B cell (primary cell): ENCODE results near the gene PHF12.

Experiments used
- CTCF ChIP-seq: fragments of 200-600 bp; IDR thresholded peaks from one replicate; pipeline ENCODE4 v1.8.0; 2022; ENCODE audit warnings: antibody characterized with exemption, mild to moderate bottlenecking
- EZH2 ChIP-seq: IDR thresholded peaks from 2 replicates; pipeline ENCODE4 v1.6.1; 2012; ENCODE audit warnings: borderline replicate concordance, low read depth, mild to moderate bottlenecking, moderate library complexity, low read length; ENCODE audit not compliant: insufficient read depth, poor library complexity, severe bottlenecking

- TF ChIP-seq CTCF, result no peak
- no peak for TF ChIP-seq EZH2
Measured at GRCh38 chr17:28969706-28970393, 18.5 kb upstream of the PHF12 start.
